ENCODE measurements around the gene CKAP2L.

GRCh38 chr2:112712465-112712864 lies 51.9 kb downstream of the CKAP2L start:
- TF ChIP-seq, protein P1, sequence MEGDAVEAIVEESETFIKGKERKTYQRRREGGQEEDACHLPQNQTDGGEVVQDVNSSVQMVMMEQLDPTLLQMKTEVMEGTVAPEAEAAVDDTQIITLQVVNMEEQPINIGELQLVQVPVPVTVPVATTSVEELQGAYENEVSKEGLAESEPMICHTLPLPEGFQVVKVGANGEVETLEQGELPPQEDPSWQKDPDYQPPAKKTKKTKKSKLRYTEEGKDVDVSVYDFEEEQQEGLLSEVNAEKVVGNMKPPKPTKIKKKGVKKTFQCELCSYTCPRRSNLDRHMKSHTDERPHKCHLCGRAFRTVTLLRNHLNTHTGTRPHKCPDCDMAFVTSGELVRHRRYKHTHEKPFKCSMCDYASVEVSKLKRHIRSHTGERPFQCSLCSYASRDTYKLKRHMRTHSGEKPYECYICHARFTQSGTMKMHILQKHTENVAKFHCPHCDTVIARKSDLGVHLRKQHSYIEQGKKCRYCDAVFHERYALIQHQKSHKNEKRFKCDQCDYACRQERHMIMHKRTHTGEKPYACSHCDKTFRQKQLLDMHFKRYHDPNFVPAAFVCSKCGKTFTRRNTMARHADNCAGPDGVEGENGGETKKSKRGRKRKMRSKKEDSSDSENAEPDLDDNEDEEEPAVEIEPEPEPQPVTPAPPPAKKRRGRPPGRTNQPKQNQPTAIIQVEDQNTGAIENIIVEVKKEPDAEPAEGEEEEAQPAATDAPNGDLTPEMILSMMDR (IDR thresholded peaks at IDR 0.05): no peak
- TF ChIP-seq POLR2A (IDR thresholded peaks at IDR 0.05): no peak

Data from suprapubic skin (tissue), 3 donors.